PFSK-1 (cell line): ENCODE measurements around the gene SLC13A3.

Experiments
- FOXP2 ChIP-seq: optimal IDR thresholded peaks from 2 replicates; pipeline ENCODE3; 2011; ENCODE audit warnings: borderline replicate concordance, control low read depth, inconsistent platforms; ENCODE audit not compliant: insufficient read depth; ENCODE audit errors: extremely low read length, extremely low read depth
- POLR2AphosphoS5 ChIP-seq: IDR thresholded peaks from 2 replicates; pipeline ENCODE4 v1.6.1; 2012; ENCODE audit warnings: low read depth, mild to moderate bottlenecking, control low read depth, low read length, moderate library complexity
- REST ChIP-seq, 2 experiments: IDR thresholded peaks; 2 replicates each; pipeline versions ENCODE4 v1.6.1 to v1.8.0; 2011 to 2012; ENCODE audit warnings: low read depth in 2 of 2, low read length in 2 of 2, control low read depth in 1 of 2, inconsistent platforms in 1 of 2, mild to moderate bottlenecking in 1 of 2, moderate library complexity in 1 of 2; ENCODE audit not compliant: insufficient read depth in 1 of 2
- SIN3A ChIP-seq: IDR thresholded peaks from 2 replicates; pipeline ENCODE4 v1.6.1; 2012; ENCODE audit warnings: mild to moderate bottlenecking, low read length, moderate library complexity, borderline replicate concordance; ENCODE audit not compliant: insufficient read depth
- TAF1 ChIP-seq: IDR thresholded peaks from 2 replicates; pipeline ENCODE4 v1.6.1; 2012; ENCODE audit warnings: low read length, control low read depth, borderline replicate concordance; ENCODE audit not compliant: insufficient read depth

SLC13A3 gene

GRCh38 chr20:46541229-46541935 is 109.9 kb downstream of the SLC13A3 start:
- TF ChIP-seq REST (IDR thresholded peaks at IDR 0.05; ENCODE audit: insufficient read depth in 1 of 2, low read depth in 2 of 2, low read length in 2 of 2) (no peak), TAF1 (no peak), FOXP2 (no peak), POLR2AphosphoS5 (no peak), SIN3A (no peak)

GRCh38 chr20:46539113-46539512 is 112.1 kb downstream of the SLC13A3 start:
- TF ChIP-seq POLR2AphosphoS5 (no peak), TAF1 (no peak), FOXP2 (no peak), REST (IDR thresholded peaks at IDR 0.05; ENCODE audit: insufficient read depth in 1 of 2, low read depth in 2 of 2, low read length in 2 of 2) (no peak), SIN3A (no peak)

- no peak for TF ChIP-seq TAF1
- no peak for TF ChIP-seq POLR2AphosphoS5
- TF ChIP-seq FOXP2 = no peak
- TF ChIP-seq SIN3A = no peak
- TF ChIP-seq REST (IDR thresholded peaks at IDR 0.05; ENCODE audit: insufficient read depth in 1 of 2, low read depth in 2 of 2, low read length in 2 of 2) = no peak
Measured at GRCh38 chr20:46530640-46531039, 120.6 kb downstream of the SLC13A3 start.

DNA sequence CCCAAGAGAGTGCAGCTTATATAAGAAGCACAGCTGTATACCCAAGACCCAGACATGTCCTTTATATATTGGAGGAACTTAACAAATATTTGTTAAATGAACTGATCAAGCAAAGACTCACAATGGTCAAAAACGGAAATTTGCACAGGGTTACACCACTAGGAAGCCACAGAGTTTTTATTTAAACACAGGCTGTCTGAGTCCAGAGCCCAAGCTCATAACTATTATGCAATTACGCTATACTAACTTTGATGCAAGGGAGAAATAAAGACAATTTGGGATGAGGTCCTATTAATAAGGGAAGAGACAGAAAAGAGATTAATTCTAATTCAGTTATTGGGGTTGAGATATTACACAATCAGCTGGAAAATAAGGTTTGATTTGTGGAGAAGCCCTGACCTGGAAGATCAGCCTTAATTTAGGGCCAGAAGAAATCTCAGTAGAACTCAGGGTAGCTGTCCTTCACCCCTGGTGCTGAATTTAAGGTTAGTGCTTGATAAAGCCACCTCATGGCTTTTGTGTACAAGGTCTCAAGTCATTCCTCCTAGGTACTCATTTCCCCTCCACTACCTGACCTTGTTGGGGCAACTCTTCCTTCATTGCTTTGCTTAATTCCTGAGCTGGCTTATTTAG is 127.4 kb downstream of the SLC13A3 start:
- TF ChIP-seq FOXP2 (no peak), REST (IDR thresholded peaks at IDR 0.05; ENCODE audit: insufficient read depth in 1 of 2, low read depth in 2 of 2, low read length in 2 of 2) (peak; percentile 73 to 93)

DNA sequence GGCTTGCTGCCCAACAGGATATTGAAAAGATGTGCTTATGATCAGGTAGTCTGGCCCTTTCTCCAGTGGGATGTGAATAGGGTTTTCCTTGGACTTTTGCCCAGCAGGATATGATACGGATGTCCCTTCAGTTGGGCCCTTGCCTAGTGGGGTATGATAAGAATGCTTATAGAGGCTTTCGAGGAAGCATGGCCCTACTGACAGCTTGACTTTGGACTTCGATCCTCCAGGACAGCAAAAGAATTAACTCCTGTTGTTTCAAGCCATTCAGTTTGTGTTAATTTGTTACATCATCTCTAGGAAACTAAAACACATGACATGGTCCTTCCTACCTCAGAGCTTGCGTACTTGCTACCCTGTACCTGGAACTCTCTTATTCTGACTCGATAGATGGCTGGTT is 128.2 kb downstream of the SLC13A3 start:
- TF ChIP-seq SIN3A = no peak
- TF ChIP-seq TAF1 = no peak
- TF ChIP-seq POLR2AphosphoS5 = no peak
- TF ChIP-seq REST (IDR thresholded peaks at IDR 0.05; ENCODE audit: insufficient read depth in 1 of 2, low read depth in 2 of 2, low read length in 2 of 2) = no peak
- no peak for TF ChIP-seq FOXP2
